HFF-Myc (cell line): ENCODE data around the gene SLC45A1.

Experiments
- DNase-seq: peaks from one replicate; pipeline ENCODE4 v3.0.0-alpha.2; 2011; ENCODE audit warnings: low read depth; ENCODE audit errors: extremely low read depth
- H3K4me3 ChIP-seq: replicated peaks from 2 replicates; pipeline ENCODE4 v1.5.1; 2011; ENCODE audit warnings: low read depth, mild to moderate bottlenecking, control low read depth, low read length
- CTCF ChIP-seq: IDR thresholded peaks from 2 replicates; pipeline ENCODE4 v1.5.1; 2012; ENCODE audit warnings: mild to moderate bottlenecking, low read depth, low read length, control low read depth; ENCODE audit errors: missing control alignments

Gene SLC45A1

GRCh38 chr1:8381618-8382017 lies 63.7 kb downstream of the SLC45A1 start:
- no peak for TF ChIP-seq CTCF

DNA sequence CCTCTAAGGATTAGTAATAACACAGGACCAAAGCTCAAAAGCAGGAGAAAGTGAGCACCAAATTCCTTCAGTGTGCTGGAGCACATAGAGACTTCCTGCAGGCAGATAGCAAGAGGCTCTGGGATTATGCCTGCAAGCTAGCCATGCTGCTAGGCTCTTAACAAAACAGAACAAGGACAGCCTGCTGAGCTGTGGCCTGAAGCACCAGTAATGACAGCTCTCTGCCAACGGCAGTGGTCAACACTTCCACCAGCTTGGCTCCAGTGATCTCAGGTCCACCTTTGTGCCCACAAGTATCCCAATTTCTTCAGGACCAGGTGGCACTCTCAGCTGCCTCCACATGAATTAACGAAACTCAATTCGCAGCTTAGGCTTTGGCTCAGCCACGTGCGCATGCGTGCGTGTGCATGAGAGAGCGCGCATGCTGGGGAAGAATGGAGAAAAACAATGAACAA lies 64.2 kb downstream of the SLC45A1 start:
- TF ChIP-seq CTCF = no peak
- no peak overlapping the region for H3K4me3 ChIP-seq
- DNase-seq = no peak

More at GRCh38 chr1:8381618-8382017, 63.7 kb downstream of the SLC45A1 start:
- DNase-seq = no peak
- no peak overlapping the region for H3K4me3 ChIP-seq

DNA sequence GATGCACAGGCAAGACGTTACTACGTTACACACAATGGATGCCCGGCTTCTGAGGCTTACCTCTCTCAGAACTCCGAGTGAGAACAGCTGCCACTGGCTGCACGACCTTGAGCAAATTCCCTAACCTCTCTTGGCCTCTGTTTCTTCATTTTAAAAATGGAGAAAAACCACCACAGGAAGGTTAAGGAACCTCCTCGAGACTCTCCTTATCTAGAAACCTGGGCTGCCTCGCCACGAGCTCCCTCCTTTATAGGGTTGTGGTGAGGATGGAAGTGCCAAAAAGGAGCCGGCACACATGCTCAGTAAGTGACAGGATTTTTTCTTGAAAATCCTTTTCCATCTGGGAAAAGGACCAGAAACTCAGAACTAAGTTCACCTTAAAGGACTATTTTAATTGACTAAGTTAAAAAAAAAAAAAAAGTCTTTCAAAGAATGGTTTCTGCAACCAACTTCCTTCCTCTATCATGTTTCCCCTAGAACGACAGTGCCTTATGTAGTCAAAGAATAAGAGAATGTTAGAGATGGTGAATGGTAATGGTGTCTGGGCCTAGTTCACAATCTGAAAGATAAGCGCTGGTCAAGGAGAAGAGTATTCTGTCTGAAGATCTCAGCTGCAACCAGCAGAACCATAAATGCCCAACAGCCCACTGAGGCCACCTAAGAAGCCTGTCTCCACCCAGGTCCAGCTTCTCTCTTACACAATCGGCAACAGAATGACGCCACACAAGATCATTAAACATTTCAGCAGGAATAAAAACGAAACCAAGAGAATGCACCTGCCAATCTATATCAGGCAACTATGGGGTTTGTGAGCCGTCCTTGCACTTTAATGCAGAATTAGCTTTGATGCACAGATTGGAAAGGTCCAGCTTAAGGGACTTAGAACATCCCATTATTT lies 64.9 kb downstream of the SLC45A1 start:
- TF ChIP-seq CTCF = no peak
- no peak for DNase-seq
- H3K4me3 ChIP-seq = no peak overlapping the region

DNA sequence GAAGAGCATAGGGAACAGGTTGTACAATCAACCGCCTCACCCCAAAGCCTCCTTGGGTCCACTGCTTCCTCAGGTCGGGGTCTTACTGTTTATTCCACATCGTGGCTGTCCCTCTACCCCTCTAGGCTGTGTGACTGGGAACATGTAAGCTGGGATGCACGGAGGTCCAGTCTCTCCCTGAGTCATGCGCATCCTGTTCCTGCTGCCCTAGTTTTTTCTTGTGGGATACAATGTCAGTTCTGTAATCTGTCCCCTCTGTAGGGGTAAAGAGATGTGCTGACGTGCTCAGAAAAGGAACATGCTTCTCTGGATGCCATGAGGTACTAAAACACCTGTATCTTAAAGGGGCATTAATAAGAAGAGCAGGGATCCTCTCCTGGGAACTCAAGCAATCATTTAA lies 66.2 kb downstream of the SLC45A1 start:
- no peak for DNase-seq
- no peak for TF ChIP-seq CTCF

GRCh38 chr1:8384577-8384976 lies 66.7 kb downstream of the SLC45A1 start:
- H3K4me3 ChIP-seq = no peak overlapping the region
- DNase-seq = no peak
- no peak for TF ChIP-seq CTCF

More for the DNA sequence above, 66.2 kb downstream of the SLC45A1 start:
- no peak overlapping the region for H3K4me3 ChIP-seq

DNA sequence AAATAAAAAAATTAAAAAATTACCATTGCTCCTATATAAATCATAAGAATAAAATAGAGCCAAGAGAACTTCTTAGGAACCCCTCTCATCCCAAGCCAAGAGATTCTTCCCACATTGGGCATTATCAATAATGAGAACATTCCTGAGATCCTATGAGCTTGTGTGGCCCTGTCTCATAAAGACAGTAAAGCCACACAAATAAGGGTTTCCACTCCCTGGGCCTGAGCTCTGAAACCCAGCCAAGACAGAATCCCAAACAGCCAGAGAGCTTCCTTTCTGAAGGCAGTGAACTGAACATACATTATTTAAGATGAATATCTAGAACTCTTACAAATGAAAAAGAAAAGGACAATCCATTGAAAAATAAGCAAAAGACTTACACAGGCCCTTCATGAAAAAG lies 68.3 kb downstream of the SLC45A1 start:
- no peak overlapping the region for H3K4me3 ChIP-seq
- no peak for DNase-seq
- no peak for TF ChIP-seq CTCF
